ENCODE data around the gene PTPN13.

- TF ChIP-seq CTCF (IDR thresholded peaks at IDR 0.05), result no peak
- no peak for TF ChIP-seq POLR2A (IDR thresholded peaks at IDR 0.05)
These were observed 254.0 kb downstream of the PTPN13 start for GRCh38 chr4:86848136-86848535.

Measured in breast epithelium (tissue), 3 donors.